Neural progenitor cell (in vitro differentiated cells): ENCODE results near the gene KLHL25. TPM values are rescaled to one million over a fixed set of nuclear protein-coding genes. Genes with fewer than 3 reads are reported as not detected.

Experiments used
- DNase-seq: peaks from one replicate; pipeline ENCODE4 v3.0.0-alpha.2; 2016; ENCODE audit warnings: low spot score
- H2AFZ ChIP-seq: fragments of 200-600 bp; sonication (generic); replicated peaks from 2 replicates; pipeline ENCODE4 v1.6.1; 2016; ENCODE audit warnings: antibody characterized with exemption
- H3F3A ChIP-seq: fragments of 200-600 bp; sonication (generic); 2 replicates; pipeline ENCODE4 v1.6.1; 2016; ENCODE audit warnings: antibody characterized with exemption, low read depth
- H3K27ac ChIP-seq: fragments of 200-600 bp; sonication (generic); 2 replicates; pipeline ENCODE4 v1.5.1; 2016; ENCODE audit warnings: mild to moderate bottlenecking
- H3K27me3 ChIP-seq: fragments of 200-600 bp; sonication (generic); 2 replicates; pipeline ENCODE4 v1.6.1; 2016; ENCODE audit warnings: mild to moderate bottlenecking, moderate library complexity
- H3K36me3 ChIP-seq: fragments of 200-600 bp; sonication (generic); 2 replicates; pipeline ENCODE4 v1.5.1; 2016
- H3K4me1 ChIP-seq: fragments of 200-600 bp; sonication (generic); 2 replicates; pipeline ENCODE4 v1.6.1; 2016; ENCODE audit warnings: mixed run types
- H3K4me2 ChIP-seq: fragments of 200-600 bp; sonication (generic); 2 replicates; pipeline ENCODE4 v1.6.1; 2016
- H3K4me3 ChIP-seq: fragments of 200-600 bp; sonication (generic); 2 replicates; pipeline ENCODE4 v1.5.1; 2016
- H3K79me2 ChIP-seq: fragments of 200-600 bp; sonication (generic); 2 replicates; pipeline ENCODE4 v1.6.1; 2016; ENCODE audit warnings: low read depth
- H3K9ac ChIP-seq: fragments of 200-600 bp; sonication (generic); 2 replicates; pipeline ENCODE4 v1.6.1; 2016
- H3K9me3 ChIP-seq: fragments of 200-600 bp; sonication (generic); 2 replicates; pipeline ENCODE4 v1.5.1; 2016; ENCODE audit warnings: low read depth
- H4K20me1 ChIP-seq: fragments of 200-600 bp; sonication (generic); 2 replicates; pipeline ENCODE4 v1.6.1; 2016; ENCODE audit warnings: low read depth
- H3K27ac Mint-ChIP-seq: 3 replicates; pipeline ENCODE4 v1.8.0; 2021; ENCODE audit warnings: mixed read lengths
- H3K27me3 Mint-ChIP-seq: 2 replicates; pipeline ENCODE4 v1.8.0; 2022; ENCODE audit warnings: low read depth, mild to moderate bottlenecking, inconsistent platforms, moderate library complexity, mixed read lengths; ENCODE audit not compliant: insufficient read depth
- H3K36me3 Mint-ChIP-seq: 3 replicates; pipeline ENCODE4 v1.8.0; 2021; ENCODE audit warnings: mixed read lengths
- H3K4me1 Mint-ChIP-seq: 3 replicates; pipeline ENCODE4 v1.8.0; 2021; ENCODE audit warnings: mixed read lengths
- H3K4me3 Mint-ChIP-seq: 3 replicates; pipeline ENCODE4 v1.8.0; 2021; ENCODE audit warnings: mild to moderate bottlenecking, moderate library complexity, mixed read lengths
- H3K9me3 Mint-ChIP-seq: 3 replicates; pipeline ENCODE4 v1.8.0; 2020; ENCODE audit warnings: mixed read lengths
- CTCF ChIP-seq: fragments of 200-600 bp; sonication (generic); IDR thresholded peaks from 2 replicates; pipeline ENCODE4 v1.5.1; 2017; ENCODE audit warnings: antibody characterized with exemption, mild to moderate bottlenecking
- EZH2 ChIP-seq: fragments of 200-600 bp; sonication (generic); IDR thresholded peaks from 2 replicates; pipeline ENCODE4 v1.6.1; 2017; ENCODE audit warnings: antibody characterized with exemption, mild to moderate bottlenecking, moderate library complexity
- EZH2phosphoT487 ChIP-seq: fragments of 200-600 bp; sonication (generic); IDR thresholded peaks from 2 replicates; pipeline ENCODE4 v1.6.1; 2017; ENCODE audit warnings: antibody characterized with exemption
- total RNA-seq: library from RNA; depleted of rRNA; stranded (reverse); fragments of >200 nt; gene quantifications from 2 replicates; pipeline ENCODE4 v1.2.3, GENCODE V29; 2015; ENCODE audit warnings: low replicate concordance

The KLHL25 gene
- total RNA-seq, 1 donor from 2014 or later: 12.1 TPM

- H3K36me3 ChIP-seq: no peaks in the 10 kb centered on the region
- TF ChIP-seq EZH2 (no peak), EZH2phosphoT487 (no peak), CTCF (no peak)
- DNase-seq: peak; percentile 84
- peaks cover 8% of the 10 kb centered on the region for H3K27me3 Mint-ChIP-seq
- H3K4me1 Mint-ChIP-seq: peaks cover 79% of the 10 kb centered on the region
- H3K4me3 ChIP-seq: peak overlapping the region; percentile 42
- peak overlapping the region; percentile 93 for H3K27ac ChIP-seq
- H3K79me2 ChIP-seq: no peaks in the 10 kb centered on the region
- peak overlapping the region; percentile 62 for H2AFZ ChIP-seq
- peak overlapping the region; percentile 79 for H3K4me3 Mint-ChIP-seq
- no peak overlapping the region for H3K9ac ChIP-seq
- H4K20me1 ChIP-seq: no peaks in the 10 kb centered on the region
- no peaks in the 10 kb centered on the region for H3K9me3 Mint-ChIP-seq
- peak overlapping the region; percentile 81 for H3K4me2 ChIP-seq
- H3K27ac Mint-ChIP-seq: peak overlapping the region; percentile 100
- H3K4me1 ChIP-seq: peaks cover 46% of the 10 kb centered on the region
- H3F3A ChIP-seq: peaks cover 48% of the 10 kb centered on the region
- peaks cover 30% of the 10 kb centered on the region for H3K36me3 Mint-ChIP-seq
- no peaks in the 10 kb centered on the region for H3K9me3 ChIP-seq
- no peaks in the 10 kb centered on the region for H3K27me3 ChIP-seq
Observed at GRCh38 chr15:85751291-85752123, 43.2 kb downstream of the KLHL25 start.

- H3K27ac ChIP-seq: peak overlapping the region; percentile 93
- H3K79me2 ChIP-seq: no peaks in the 10 kb centered on the region
- H3K4me1 ChIP-seq: peaks cover 46% of the 10 kb centered on the region
- peak overlapping the region; percentile 81 for H3K4me2 ChIP-seq
- no peaks in the 10 kb centered on the region for H3K9me3 ChIP-seq
- peak overlapping the region; percentile 42 for H3K4me3 ChIP-seq
- Mint-ChIP-seq H3K4me3 (peak overlapping the region; percentile 79), H3K27ac (peak overlapping the region; percentile 100), H3K4me1 (peaks cover 88% of the 10 kb centered on the region), H3K27me3 (peaks cover 9% of the 10 kb centered on the region), H3K36me3 (peaks cover 37% of the 10 kb centered on the region), H3K9me3 (no peaks in the 10 kb centered on the region)
- no peak for TF ChIP-seq EZH2
- no peak for TF ChIP-seq CTCF
- TF ChIP-seq EZH2phosphoT487: no peak
- no peak overlapping the region for H2AFZ ChIP-seq
- no peaks in the 10 kb centered on the region for H3K36me3 ChIP-seq
- no peaks in the 10 kb centered on the region for H4K20me1 ChIP-seq
- no peaks in the 10 kb centered on the region for H3K27me3 ChIP-seq
- H3F3A ChIP-seq: peaks cover 48% of the 10 kb centered on the region
- H3K9ac ChIP-seq: no peak overlapping the region
- DNase-seq: peak; percentile 58
Observed at GRCh38 chr15:85750319-85751290, 44.1 kb downstream of the KLHL25 start.

- Histone ChIP-seq H3F3A (peaks cover 48% of the 10 kb centered on the region), H3K27me3 (no peaks in the 10 kb centered on the region), H3K36me3 (no peaks in the 10 kb centered on the region), H3K9ac (no peak overlapping the region), H3K4me2 (peak overlapping the region; percentile 14), H3K9me3 (no peaks in the 10 kb centered on the region), H3K79me2 (no peaks in the 10 kb centered on the region), H3K27ac (peak overlapping the region; percentile 24), H3K4me3 (no peak overlapping the region), H3K4me1 (peaks cover 46% of the 10 kb centered on the region), H2AFZ (no peak overlapping the region), H4K20me1 (no peaks in the 10 kb centered on the region)
- no peak for DNase-seq
- Mint-ChIP-seq H3K27ac (peak overlapping the region; percentile 72), H3K36me3 (peaks cover 40% of the 10 kb centered on the region), H3K4me1 (peaks cover 89% of the 10 kb centered on the region), H3K9me3 (no peaks in the 10 kb centered on the region), H3K27me3 (peaks cover 10% of the 10 kb centered on the region), H3K4me3 (peak overlapping the region; percentile 79)
- TF ChIP-seq EZH2phosphoT487 (no peak), CTCF (no peak), EZH2 (no peak)
Observed at GRCh38 chr15:85749261-85750151, 45.2 kb downstream of the KLHL25 start.
